Measurements from ENCODE around the gene CCDC149. TPM values are rescaled to one million over a fixed set of nuclear protein-coding genes. Genes with fewer than 3 reads are reported as not detected.
"Not testable (repeated sequence)": the region's sequence is repeated elsewhere in the genome, so short reads cannot be mapped to it uniquely, and the experiment has no call there.

Gene CCDC149
- polyA plus RNA-seq, 2 of the 4 experiments (the other 2 are of a cell fraction): 1.4 to 2.8 TPM

DNA sequence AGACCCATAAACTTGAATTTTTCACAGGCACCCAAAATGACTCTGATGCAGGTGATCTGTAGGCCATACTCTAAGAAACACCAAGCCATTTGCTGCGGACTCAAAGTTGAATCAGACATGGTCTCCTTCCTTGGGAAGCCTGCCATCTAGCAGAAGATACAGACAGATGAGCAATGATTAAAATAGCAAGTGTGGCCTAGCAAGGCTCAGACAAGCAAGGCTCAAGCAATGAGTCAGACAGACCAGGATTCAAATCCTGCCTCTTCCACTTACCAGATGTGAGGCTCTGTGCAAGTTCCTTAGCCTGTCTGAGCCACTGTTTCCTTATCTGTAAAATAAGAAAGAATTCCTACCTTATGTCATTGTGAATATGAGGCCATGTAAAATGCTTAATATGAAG, 2.3 kb downstream of the CCDC149 start:
- 87% methylated on average over 1 of the region's 1 CpG for WGBS (ENCODE audit: missing lambda C conversion rate)
- Histone ChIP-seq H3K9me3 (no peaks in the 10 kb centered on the region), H3K4me3 (no peak overlapping the region), H3K4me2 (no peak overlapping the region), H3K4me1 (no peaks in the 10 kb centered on the region), H3K27ac (no peak overlapping the region)
- ChIA-PET POLR2A (no interaction called here), CTCF (no interaction called here)
- ATAC-seq (no peak), FAIRE-seq (no peak), DNase-seq (ENCODE audit: low read depth in 1 of 2, low spot score in 1 of 2) (no peak)
- TF ChIP-seq RARB (CRISPR knock-in tag; IDR thresholded peaks at IDR 0.05): no peak
- TF ChIP-seq TFCP2L1 (CRISPR knock-in tag; IDR thresholded peaks at IDR 0.05): no peak
- no peak for TF ChIP-seq ZC3H11A (IDR thresholded peaks at IDR 0.05)

- CTCF ChIA-PET; H3K4me2 ChIP-seq; POLR2A ChIA-PET; ATAC-seq; FAIRE-seq; H3K27ac ChIP-seq; DNase-seq (ENCODE audit: low read depth in 1 of 2, low spot score in 1 of 2); H3K9me3 ChIP-seq; H3K4me1 ChIP-seq; H3K4me3 ChIP-seq: not testable (repeated sequence)
- 80% methylated on average over 3 of the region's 3 CpGs for WGBS (ENCODE audit: missing lambda C conversion rate)
Measured at GRCh38 chr4:24909606-24910005, 3.2 kb downstream of the CCDC149 start.

GRCh38 chr4:24897639-24898038, 15.2 kb downstream of the CCDC149 start:
- POLR2A ChIA-PET: no interaction called here
- Histone ChIP-seq H3K4me2 (no peak overlapping the region), H3K4me3 (no peak overlapping the region), H3K9me3 (no peaks in the 10 kb centered on the region), H3K4me1 (no peaks in the 10 kb centered on the region), H3K27ac (no peak overlapping the region)
- no peak for FAIRE-seq
- CTCF ChIA-PET: no interaction called here
- WGBS (ENCODE audit: missing lambda C conversion rate): 71% methylated on average over 5 of the region's 6 CpGs
- no peak for TF ChIP-seq TFCP2L1 (CRISPR knock-in tag; IDR thresholded peaks at IDR 0.05)
- no peak for TF ChIP-seq KDM5A (IDR thresholded peaks at IDR 0.05)
- no peak for TF ChIP-seq RARB (CRISPR knock-in tag; IDR thresholded peaks at IDR 0.05)
- TF ChIP-seq ATOH8 (CRISPR knock-in tag; IDR thresholded peaks at IDR 0.05; ENCODE audit: low read depth): no peak
- no peak for TF ChIP-seq FOSB (CRISPR knock-in tag; IDR thresholded peaks at IDR 0.05)
- TF ChIP-seq HOXB13 (CRISPR knock-in tag; IDR thresholded peaks at IDR 0.05; ENCODE audit: low read depth): no peak
- TF ChIP-seq HOXA7 (CRISPR knock-in tag; IDR thresholded peaks at IDR 0.05): no peak
- no peak for TF ChIP-seq RNF2 (IDR thresholded peaks at IDR 0.05; ENCODE audit: borderline replicate concordance, low read depth)
- no peak for TF ChIP-seq GATA3 (IDR thresholded peaks at IDR 0.05; ENCODE audit: borderline replicate concordance)
- TF ChIP-seq RAD21 (conservative IDR thresholded peaks at IDR 0.05 in 1 of 2, IDR thresholded peaks at IDR 0.05 in 1 of 2): no peak
- no peak for TF ChIP-seq ZNF302 (CRISPR knock-in tag; IDR thresholded peaks at IDR 0.05)
- TF ChIP-seq JUNB (IDR thresholded peaks at IDR 0.05): no peak
- TF ChIP-seq, protein P1, sequence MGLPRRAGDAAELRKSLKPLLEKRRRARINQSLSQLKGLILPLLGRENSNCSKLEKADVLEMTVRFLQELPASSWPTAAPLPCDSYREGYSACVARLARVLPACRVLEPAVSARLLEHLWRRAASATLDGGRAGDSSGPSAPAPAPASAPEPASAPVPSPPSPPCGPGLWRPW (IDR thresholded peaks at IDR 0.05): no peak
- no peak for TF ChIP-seq FOXS1 (CRISPR knock-in tag; IDR thresholded peaks at IDR 0.05)
- no peak for TF ChIP-seq MAFK (IDR thresholded peaks at IDR 0.05; ENCODE audit: partially characterized antibody)
- no peak for TF ChIP-seq PHF8 (IDR thresholded peaks at IDR 0.05; ENCODE audit: borderline replicate concordance, low read depth)
- TF ChIP-seq MYC (IDR thresholded peaks at IDR 0.05; ENCODE audit: borderline replicate concordance, low read length): no peak
- no peak for DNase-seq (ENCODE audit: low read depth in 1 of 2, low spot score in 1 of 2)
- ATAC-seq: no peak

GRCh38 chr4:24896977-24897376, 15.9 kb downstream of the CCDC149 start:
- POLR2A ChIA-PET: no interaction called here
- H3K9me3 ChIP-seq: no peaks in the 10 kb centered on the region
- WGBS (ENCODE audit: missing lambda C conversion rate): 91% methylated on average over 5 of the region's 5 CpGs
- H3K4me2 ChIP-seq: no peak overlapping the region
- CTCF ChIA-PET: no interaction called here
- ATAC-seq (no peak), FAIRE-seq (no peak), DNase-seq (ENCODE audit: low read depth in 1 of 2, low spot score in 1 of 2) (no peak)
- TF ChIP-seq HEYL (CRISPR knock-in tag; IDR thresholded peaks at IDR 0.05): no peak
- no peak for TF ChIP-seq PHF8 (IDR thresholded peaks at IDR 0.05; ENCODE audit: borderline replicate concordance, low read depth)
- no peak for TF ChIP-seq RAD21 (conservative IDR thresholded peaks at IDR 0.05 in 1 of 2, IDR thresholded peaks at IDR 0.05 in 1 of 2)
- no peak for TF ChIP-seq POLR2A (IDR thresholded peaks at IDR 0.05; ENCODE audit: low read length)
- no peak for TF ChIP-seq KDM5A (IDR thresholded peaks at IDR 0.05)
- TF ChIP-seq PBX3 (IDR thresholded peaks at IDR 0.05): no peak
- TF ChIP-seq KDM1A (IDR thresholded peaks at IDR 0.05; ENCODE audit: low read depth): no peak
- TF ChIP-seq ZC3H11A (IDR thresholded peaks at IDR 0.05): no peak
- TF ChIP-seq, protein P1 (IDR thresholded peaks at IDR 0.05): no peak
- TF ChIP-seq CEBPB (IDR thresholded peaks at IDR 0.05): no peak
- no peak for TF ChIP-seq CBX8 (IDR thresholded peaks at IDR 0.05)
- TF ChIP-seq NR3C1 (IDR thresholded peaks at IDR 0.05): no peak
- no peak for TF ChIP-seq HDAC2 (IDR thresholded peaks at IDR 0.05)
- TF ChIP-seq E2F6 (IDR thresholded peaks at IDR 0.05; ENCODE audit: borderline replicate concordance, low read depth): no peak
- no peak for TF ChIP-seq RFX5 (IDR thresholded peaks at IDR 0.05)
- no peak for TF ChIP-seq JUN (IDR thresholded peaks at IDR 0.05)
- H3K27ac ChIP-seq: no peak overlapping the region
- H3K4me1 ChIP-seq: no peaks in the 10 kb centered on the region
- H3K4me3 ChIP-seq: no peak overlapping the region
